ENCODE results near the gene PNPLA7. TPM values are rescaled to one million over a fixed set of nuclear protein-coding genes. Genes with fewer than 3 reads are reported as not detected.
"Not testable (repeated sequence)": the region's sequence is repeated elsewhere in the genome, so short reads cannot be mapped to it uniquely, and the experiment has no call there.

PNPLA7 gene
- total and polyA plus RNA-seq, 9 donors, result 2.2 to 29.3 (median 13.0) TPM

DNA sequence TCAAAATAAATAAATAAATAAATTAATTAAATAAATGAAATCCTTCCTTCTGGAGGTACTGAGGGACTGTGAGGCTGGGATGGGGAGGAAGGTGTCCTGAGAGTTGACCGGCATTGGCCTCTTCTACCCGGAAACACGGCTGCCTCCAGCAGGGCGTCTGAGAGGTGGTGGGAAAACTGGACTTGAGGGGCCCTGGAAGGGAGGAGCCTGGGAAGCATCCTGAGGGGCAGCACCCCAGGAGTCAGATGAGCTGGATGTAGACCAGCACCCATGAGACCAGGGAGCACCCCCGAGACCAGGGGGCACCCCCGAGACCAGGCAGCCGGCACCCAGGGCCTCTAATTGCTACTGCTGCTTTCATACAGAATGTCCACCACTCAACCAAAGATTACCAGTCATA is 82.3 kb downstream of the PNPLA7 start:
- Histone ChIP-seq H3K36me3 (no peaks in the 10 kb centered on the region), H3K4me3 (no peak overlapping the region), H3K27ac (no peak overlapping the region), H3K27me3 (no peaks in the 10 kb centered on the region), H3K4me1 (ENCODE audit: insufficient read depth) (no peaks in the 10 kb centered on the region), H3K9me3 (no peaks in the 10 kb centered on the region)
- intact Hi-C loops (cut with DNase I), result no loop called here
- DNase-seq, result no peak
- 96 to 97% (median 97%) methylated on average over 7 of the region's 7 CpGs for WGBS, 3 donors
- TF ChIP-seq POLR2A (IDR thresholded peaks at IDR 0.05), result no peak
- TF ChIP-seq, protein P1, sequence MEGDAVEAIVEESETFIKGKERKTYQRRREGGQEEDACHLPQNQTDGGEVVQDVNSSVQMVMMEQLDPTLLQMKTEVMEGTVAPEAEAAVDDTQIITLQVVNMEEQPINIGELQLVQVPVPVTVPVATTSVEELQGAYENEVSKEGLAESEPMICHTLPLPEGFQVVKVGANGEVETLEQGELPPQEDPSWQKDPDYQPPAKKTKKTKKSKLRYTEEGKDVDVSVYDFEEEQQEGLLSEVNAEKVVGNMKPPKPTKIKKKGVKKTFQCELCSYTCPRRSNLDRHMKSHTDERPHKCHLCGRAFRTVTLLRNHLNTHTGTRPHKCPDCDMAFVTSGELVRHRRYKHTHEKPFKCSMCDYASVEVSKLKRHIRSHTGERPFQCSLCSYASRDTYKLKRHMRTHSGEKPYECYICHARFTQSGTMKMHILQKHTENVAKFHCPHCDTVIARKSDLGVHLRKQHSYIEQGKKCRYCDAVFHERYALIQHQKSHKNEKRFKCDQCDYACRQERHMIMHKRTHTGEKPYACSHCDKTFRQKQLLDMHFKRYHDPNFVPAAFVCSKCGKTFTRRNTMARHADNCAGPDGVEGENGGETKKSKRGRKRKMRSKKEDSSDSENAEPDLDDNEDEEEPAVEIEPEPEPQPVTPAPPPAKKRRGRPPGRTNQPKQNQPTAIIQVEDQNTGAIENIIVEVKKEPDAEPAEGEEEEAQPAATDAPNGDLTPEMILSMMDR (IDR thresholded peaks at IDR 0.05), result no peak
- no peak for TF ChIP-seq EP300 (IDR thresholded peaks at IDR 0.05)

DNA sequence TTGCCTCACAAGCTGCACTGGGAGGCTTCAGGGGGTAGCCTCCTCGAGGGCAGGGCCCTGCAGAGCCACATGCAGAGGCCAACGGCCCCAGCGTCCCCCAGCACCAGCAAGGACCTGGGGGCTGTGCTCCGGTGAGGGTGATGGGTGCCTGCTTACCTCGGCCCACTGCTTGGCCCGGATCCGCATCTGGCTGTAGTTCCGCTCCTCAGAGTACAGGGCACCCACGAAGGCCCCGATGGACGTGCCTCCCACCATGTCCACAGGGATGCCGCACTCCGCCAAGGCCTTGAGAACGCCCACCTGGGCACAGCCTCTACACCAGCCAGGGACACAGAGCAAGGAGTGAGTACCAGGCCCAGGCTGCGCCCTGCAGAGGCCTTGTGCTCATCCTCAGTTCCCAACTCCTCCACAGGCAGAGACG is 83.0 kb downstream of the PNPLA7 start:
- Histone ChIP-seq H3K9me3 (no peaks in the 10 kb centered on the region), H3K36me3 (no peaks in the 10 kb centered on the region), H3K4me3 (no peak overlapping the region), H3K4me1 (ENCODE audit: insufficient read depth) (no peaks in the 10 kb centered on the region), H3K27me3 (no peaks in the 10 kb centered on the region), H3K27ac (no peak overlapping the region)
- TF ChIP-seq, protein P1 (IDR thresholded peaks at IDR 0.05), result no peak
- TF ChIP-seq POLR2A (IDR thresholded peaks at IDR 0.05), result no peak
- TF ChIP-seq EP300 (IDR thresholded peaks at IDR 0.05), result no peak
- no peak for DNase-seq
- 90 to 94% (median 92%) methylated on average over 16 of the region's 16 CpGs for WGBS, 3 donors
- intact Hi-C loops (cut with DNase I), result no loop called here

DNA sequence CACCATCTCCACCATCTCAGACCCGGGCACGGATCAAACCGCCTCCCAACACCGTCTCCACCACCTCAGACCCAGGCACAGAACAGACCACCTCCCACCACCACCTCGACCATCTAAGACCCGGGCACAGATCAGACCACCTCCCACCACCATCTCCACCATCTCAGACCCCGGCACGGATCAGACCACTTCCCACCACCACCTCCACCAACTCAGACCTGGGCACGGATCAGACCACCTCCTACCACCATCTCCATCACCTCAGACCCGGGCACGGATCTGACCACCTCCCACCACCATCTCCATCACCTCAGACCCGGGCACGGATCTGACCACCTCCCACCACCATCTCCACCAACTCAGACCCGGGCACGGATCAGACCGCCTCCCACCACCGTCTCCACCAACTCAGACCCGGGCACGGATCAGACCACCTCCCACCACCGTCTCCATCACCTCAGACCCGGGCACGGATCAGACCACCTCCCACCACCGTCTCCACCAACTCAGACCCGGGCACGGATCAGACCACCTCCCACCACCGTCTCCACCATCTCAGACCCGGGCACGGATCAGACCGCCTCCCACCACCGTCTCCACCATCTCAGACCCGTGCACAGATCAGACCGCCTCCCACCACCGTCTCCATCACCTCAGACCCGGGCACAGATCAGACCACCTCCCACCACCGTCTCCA is 83.7 kb downstream of the PNPLA7 start:
- H3K4me1 ChIP-seq (ENCODE audit: insufficient read depth); H3K9me3 ChIP-seq; H3K4me3 ChIP-seq; intact Hi-C loops (cut with DNase I); H3K36me3 ChIP-seq; H3K27ac ChIP-seq; H3K27me3 ChIP-seq; DNase-seq: not testable (repeated sequence)
- WGBS, 3 donors, result 88 to 90% (median 90%) methylated on average over 35 of the region's 35 CpGs

DNA sequence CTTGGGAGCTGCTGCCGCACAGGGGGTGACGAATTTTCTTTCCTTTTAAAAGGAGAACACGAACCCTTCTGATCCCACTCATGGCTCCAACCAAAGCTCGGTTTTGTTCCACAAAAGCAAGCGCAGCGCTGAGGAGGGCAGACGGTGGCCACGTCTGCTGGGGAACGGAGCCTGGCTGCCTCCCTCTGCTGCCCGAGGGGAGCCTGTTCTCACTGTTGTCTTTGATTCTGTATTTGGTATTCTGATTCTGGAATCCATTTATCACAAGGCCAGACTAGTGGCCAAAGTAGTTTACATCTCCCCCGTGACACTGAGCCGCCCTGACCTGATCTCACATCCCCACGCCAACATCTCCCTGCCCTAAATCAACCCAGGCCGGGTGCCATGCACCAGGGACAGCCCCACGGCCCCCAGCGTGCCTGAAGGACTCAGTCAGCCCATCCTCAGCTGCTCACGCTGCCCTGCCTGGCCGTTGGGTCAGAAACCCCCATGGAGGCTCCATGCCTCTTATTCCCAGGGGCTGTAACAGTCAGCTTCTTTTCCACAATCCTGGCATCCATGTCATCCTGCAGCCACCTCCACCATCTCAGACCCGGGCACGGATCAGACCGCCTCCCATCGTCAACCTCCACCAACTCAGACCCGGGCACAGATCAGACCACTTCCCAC is 84.3 kb downstream of the PNPLA7 start:
- WGBS, 3 donors, result 84 to 85% (median 84%) methylated on average over 23 of the region's 23 CpGs
- H3K4me3 ChIP-seq, result no peak overlapping the region
- no peak overlapping the region for H3K27ac ChIP-seq
- TF ChIP-seq, protein P1 (IDR thresholded peaks at IDR 0.05), result no peak
- TF ChIP-seq POLR2A (IDR thresholded peaks at IDR 0.05), result no peak
- TF ChIP-seq EP300 (IDR thresholded peaks at IDR 0.05), result no peak
- H3K4me1 ChIP-seq (ENCODE audit: insufficient read depth), result no peaks in the 10 kb centered on the region
- H3K9me3 ChIP-seq, result no peaks in the 10 kb centered on the region
- DNase-seq, result no peak
- intact Hi-C loops (cut with DNase I), result no loop called here
- no peaks in the 10 kb centered on the region for H3K36me3 ChIP-seq
- H3K27me3 ChIP-seq, result no peaks in the 10 kb centered on the region
